ENCODE measurements around the gene CORO7.

The CORO7 gene

DNA sequence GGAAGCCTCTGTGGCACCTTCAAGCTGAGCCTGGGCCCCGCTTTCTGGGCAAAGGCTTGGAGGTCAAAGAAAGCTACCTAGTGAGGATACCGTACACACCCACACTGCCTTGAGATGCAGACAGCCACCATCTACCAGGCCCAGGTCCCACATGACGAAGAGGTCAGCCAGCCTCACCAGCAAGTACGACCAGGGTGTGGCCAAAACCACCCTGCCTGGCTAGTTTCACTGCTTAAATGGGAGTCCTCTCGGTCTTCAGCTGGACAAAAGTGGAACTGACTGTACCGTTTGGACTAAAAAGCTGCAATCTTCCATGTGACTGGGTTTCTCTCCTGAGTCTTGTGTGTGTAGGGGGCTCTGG is 23.2 kb downstream of the CORO7 start:
- no peak overlapping the region for H3K4me3 ChIP-seq (ENCODE audit: low read length)
- H3K27me3 ChIP-seq (ENCODE audit: control insufficient read depth, insufficient read depth, low read length), result no peaks in the 10 kb centered on the region
- peaks cover 17% of the 10 kb centered on the region for H3K4me1 ChIP-seq (ENCODE audit: control insufficient read depth, insufficient read depth, low read length)
- H3K36me3 ChIP-seq (ENCODE audit: control insufficient read depth, insufficient read depth, low read length), result no peaks in the 10 kb centered on the region
- H3K9ac ChIP-seq (ENCODE audit: low read length), result no peak overlapping the region
- no peaks in the 10 kb centered on the region for H3K9me3 ChIP-seq (ENCODE audit: control insufficient read depth, low read length)

DNA sequence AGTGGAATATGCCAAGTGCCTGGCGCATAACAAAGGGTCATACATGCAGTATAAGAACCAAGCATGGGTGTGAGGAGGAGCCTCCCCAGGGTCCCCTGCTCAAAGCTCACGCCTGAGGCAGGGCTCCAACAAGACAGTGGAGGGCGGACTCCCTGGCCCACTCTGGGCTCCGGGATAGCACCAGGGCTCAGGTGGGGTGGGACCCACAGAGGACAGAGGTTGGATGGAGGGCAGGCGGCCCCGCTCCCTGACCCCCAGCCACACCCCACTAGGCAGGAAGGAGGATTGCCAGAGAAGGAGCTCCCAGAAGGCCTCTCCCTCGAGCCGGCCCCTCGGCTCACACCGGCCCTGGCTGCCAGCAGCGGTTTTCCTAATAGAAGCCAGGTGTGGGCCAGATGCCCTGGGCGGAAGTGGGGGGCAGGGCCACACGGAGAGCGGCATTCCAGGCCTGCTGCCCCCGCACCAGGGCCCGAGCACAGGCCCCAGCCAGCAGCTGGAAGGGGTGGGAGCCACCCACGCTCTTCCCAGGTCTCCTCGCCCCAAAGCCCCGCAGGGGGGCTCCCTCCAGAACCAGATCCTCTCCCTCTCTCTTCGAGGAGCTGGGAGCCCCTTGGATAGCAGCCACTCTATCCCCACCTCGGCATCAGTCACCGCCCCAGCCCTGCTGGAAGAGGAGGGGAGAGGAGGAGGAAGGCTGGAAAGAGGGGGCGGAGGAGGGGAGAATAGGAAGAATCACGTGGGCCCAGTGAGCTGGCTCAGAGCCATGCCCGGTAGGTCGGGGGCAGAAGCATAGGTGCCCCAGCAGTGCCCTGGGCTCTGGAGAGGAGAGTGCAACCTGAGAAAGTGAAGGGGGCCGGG is 23.8 kb downstream of the CORO7 start:
- no peaks in the 10 kb centered on the region for H3K36me3 ChIP-seq (ENCODE audit: control insufficient read depth, insufficient read depth, low read length)

DNA sequence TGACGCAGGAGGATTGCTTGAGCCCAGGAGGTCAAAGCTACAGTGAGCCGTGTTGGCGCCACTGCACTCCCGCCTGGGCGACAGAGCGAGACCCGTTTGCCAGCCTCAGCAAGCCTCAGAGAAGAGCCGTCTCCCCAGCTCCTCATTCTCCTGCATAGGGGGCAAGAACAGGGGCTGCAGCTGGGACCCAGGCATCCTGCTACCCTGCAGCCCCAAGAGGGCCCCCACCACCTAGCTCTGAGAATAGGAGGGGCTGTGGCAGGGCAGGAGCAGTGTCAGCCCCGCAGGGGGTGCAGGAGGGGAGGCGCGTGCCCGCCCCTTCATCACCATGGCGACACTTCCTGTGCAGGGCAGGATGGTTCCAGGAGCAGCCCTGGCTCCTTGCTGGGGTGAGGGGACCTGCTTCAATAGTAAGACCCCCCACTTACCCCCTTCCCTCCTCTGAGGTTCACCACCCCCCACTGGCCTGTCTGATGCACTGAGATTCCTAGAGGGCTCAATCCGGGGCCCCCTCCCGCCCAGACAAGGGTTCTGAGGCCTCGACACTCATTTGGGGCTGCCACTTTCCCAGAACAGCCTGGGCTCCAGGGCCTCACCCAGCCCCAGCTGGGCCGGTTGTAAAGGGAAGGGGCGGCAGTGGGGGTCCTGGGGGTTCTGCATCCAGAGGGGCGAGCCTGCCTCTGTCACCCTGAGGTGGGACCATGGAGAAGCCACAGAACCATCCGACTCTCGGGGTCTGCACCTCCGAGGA is 24.6 kb downstream of the CORO7 start:
- Histone ChIP-seq H3K4me1 (ENCODE audit: control insufficient read depth, insufficient read depth, low read length) (peaks cover 17% of the 10 kb centered on the region), H3K9me3 (ENCODE audit: control insufficient read depth, low read length) (no peaks in the 10 kb centered on the region), H3K4me3 (ENCODE audit: low read length) (no peak overlapping the region), H3K27me3 (ENCODE audit: control insufficient read depth, insufficient read depth, low read length) (no peaks in the 10 kb centered on the region), H3K9ac (ENCODE audit: low read length) (no peak overlapping the region), H3K36me3 (ENCODE audit: control insufficient read depth, insufficient read depth, low read length) (no peaks in the 10 kb centered on the region)

More for the DNA sequence above, 23.8 kb downstream of the CORO7 start:
- Histone ChIP-seq H3K4me3 (ENCODE audit: low read length) (no peak overlapping the region), H3K9ac (ENCODE audit: low read length) (no peak overlapping the region), H3K9me3 (ENCODE audit: control insufficient read depth, low read length) (no peaks in the 10 kb centered on the region), H3K27me3 (ENCODE audit: control insufficient read depth, insufficient read depth, low read length) (no peaks in the 10 kb centered on the region), H3K4me1 (ENCODE audit: control insufficient read depth, insufficient read depth, low read length) (peaks cover 17% of the 10 kb centered on the region)

DNA sequence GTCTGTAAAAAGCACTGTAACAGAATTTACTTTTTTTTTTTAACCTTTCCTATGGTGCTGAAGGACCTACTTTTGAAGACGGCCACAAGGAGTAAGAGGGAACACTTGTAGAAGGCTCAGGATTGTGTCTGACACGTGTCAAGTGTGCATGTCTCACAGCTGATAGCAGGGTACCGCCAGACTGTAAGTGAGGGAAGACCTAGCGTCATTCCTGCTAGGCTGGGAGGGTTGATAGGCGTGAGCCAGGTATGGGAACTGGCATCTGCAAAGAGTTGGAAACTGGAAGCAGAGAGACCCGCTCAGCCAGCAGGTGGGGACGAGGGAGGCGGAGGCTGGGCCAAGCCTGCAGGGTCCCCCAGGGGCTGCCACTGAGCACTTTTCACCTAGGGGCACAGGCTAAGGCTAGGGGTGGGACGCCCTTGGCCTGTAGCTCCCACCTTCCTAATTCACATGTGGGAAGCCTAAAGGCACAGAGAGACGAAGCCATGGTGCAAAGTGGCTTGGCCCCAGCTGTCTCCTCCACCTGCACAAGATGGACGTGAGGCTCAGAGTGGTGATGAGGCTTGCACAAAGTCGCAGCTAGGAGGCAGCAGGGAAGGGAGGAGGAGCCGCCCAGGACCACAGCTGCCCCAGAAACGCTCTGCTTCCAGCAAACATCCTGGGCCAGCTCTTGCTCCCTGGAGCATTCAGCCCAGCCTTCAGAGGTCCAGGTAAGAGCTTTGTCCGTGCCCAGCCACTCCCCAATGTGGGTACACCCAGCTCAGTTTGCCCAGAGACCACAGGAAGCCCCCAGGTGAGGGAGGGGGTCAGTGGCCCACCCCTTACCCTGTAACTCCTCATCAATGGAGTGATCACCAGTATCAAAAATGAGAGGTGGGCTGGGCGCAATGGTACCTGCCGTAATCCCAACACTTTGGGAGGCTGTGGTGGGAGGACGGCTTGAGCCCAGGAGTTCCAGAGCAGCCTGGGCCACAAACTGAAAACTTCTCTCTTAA is 25.8 kb downstream of the CORO7 start:
- no peak overlapping the region for H3K4me3 ChIP-seq (ENCODE audit: low read length)
- H3K27me3 ChIP-seq (ENCODE audit: control insufficient read depth, insufficient read depth, low read length), result no peaks in the 10 kb centered on the region
- H3K9me3 ChIP-seq (ENCODE audit: control insufficient read depth, low read length), result no peaks in the 10 kb centered on the region
- H3K4me1 ChIP-seq (ENCODE audit: control insufficient read depth, insufficient read depth, low read length), result peaks cover 17% of the 10 kb centered on the region
- H3K36me3 ChIP-seq (ENCODE audit: control insufficient read depth, insufficient read depth, low read length), result no peaks in the 10 kb centered on the region
- no peak overlapping the region for H3K9ac ChIP-seq (ENCODE audit: low read length)

DNA sequence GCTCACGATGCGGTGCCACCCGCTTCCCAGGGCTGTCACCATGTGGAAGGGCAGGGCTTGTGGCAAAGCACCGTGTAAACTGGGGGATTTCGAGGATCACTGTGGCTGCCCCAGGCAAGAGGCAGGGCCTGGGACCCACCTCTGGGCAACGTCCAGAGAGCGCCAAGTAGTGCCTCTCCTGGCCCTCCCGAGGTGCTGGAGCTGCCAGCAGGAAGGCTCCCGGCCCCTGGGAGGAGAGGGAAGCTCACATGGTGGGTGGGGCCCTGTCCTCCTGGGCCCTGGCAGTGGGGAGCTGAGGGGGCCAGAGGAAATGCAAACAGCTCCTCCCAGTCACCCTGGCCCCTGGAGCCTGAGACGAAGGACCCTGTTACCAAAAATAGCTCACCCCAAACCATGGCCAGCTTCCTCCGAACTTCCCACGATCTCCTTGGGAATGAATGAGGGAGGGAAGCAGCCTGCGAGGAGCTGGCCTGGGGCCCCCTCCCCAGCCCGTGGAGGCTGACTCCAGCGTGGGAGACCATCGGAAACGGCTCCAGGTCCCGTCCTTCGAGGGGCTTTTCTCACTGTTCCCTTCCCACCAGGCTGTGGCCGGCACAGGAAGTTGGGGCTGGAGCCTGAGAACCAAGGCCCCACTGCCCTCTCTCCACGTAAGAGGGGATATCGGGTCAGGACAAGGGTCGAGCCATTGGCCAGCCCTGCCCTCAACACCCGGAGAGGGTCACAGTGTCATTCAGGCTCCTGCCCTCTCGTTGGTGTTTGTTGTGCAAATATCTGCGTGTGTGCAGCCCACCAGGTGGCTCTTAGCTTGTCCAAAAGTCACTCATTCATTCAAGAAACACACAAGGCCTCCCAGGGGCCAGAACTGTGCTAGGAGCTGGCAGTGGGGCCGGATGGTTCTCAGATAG is 27.1 kb downstream of the CORO7 start:
- Histone ChIP-seq H3K4me3 (ENCODE audit: low read length) (no peak overlapping the region), H3K36me3 (ENCODE audit: control insufficient read depth, insufficient read depth, low read length) (no peaks in the 10 kb centered on the region), H3K4me1 (ENCODE audit: control insufficient read depth, insufficient read depth, low read length) (peaks cover 17% of the 10 kb centered on the region), H3K9ac (ENCODE audit: low read length) (no peak overlapping the region), H3K9me3 (ENCODE audit: control insufficient read depth, low read length) (no peaks in the 10 kb centered on the region), H3K27me3 (ENCODE audit: control insufficient read depth, insufficient read depth, low read length) (no peaks in the 10 kb centered on the region)

DNA sequence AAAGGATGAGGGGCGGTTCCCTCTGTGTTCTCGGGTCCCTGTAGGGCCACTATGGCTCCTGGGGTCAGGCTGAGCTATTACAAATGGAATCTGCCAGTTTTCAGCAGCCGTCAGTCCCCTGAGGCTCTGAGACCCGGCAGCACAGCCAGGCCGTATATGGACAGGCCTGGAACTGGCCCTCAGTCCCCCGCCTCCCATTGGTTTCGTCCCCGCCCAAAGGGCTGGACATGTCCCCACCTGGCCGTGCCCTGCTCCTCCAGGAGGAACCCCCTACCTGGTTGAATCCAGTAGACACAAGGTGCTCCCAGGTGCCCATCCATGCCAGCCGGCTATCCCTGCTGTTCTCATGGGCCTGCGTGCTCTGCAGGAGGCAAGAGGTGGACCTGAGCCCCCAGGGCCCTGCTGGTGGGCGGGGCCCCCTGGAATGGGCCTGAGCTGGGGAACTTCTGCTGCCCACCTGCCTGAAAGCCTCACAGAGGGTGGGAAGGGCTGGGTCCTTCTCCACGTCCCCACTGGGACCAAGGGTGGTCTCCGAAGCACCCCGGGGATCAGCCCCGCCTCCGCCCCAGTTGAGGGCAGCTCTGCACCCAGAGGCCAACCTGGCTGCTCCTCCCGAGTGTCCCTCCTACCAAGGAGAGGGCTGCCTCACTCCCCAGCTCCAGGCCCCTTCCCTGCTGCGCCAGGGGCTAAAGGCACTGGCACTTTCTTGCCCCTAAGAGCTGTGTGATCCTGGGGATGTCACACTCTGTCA is 27.9 kb downstream of the CORO7 start:
- Histone ChIP-seq H3K4me3 (ENCODE audit: low read length) (no peak overlapping the region), H3K9ac (ENCODE audit: low read length) (no peak overlapping the region), H3K9me3 (ENCODE audit: control insufficient read depth, low read length) (no peaks in the 10 kb centered on the region), H3K36me3 (ENCODE audit: control insufficient read depth, insufficient read depth, low read length) (no peaks in the 10 kb centered on the region), H3K27me3 (ENCODE audit: control insufficient read depth, insufficient read depth, low read length) (no peaks in the 10 kb centered on the region), H3K4me1 (ENCODE audit: control insufficient read depth, insufficient read depth, low read length) (peaks cover 14% of the 10 kb centered on the region)

DNA sequence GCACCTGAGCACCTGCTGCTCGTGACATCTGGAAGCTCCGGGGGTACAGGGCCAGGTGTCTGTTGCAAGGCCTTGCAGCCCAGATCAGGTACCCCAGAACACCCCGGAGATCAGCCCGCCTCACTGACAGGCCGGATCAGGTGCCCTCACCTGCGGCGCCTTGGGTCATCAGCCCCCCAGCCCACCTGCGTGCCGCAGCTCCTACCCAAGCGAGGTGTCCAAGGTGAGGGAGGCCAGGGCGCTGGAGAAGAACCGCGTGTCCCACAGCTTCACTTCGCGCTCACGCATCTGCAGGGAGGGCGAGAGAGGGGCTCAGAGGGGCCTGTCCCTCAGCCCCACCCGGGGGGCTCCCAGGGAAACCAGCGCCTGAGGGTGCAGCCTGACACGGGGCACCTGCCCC is 28.6 kb downstream of the CORO7 start:
- H3K9me3 ChIP-seq (ENCODE audit: control insufficient read depth, low read length), result no peaks in the 10 kb centered on the region
- H3K36me3 ChIP-seq (ENCODE audit: control insufficient read depth, insufficient read depth, low read length), result no peaks in the 10 kb centered on the region
- H3K9ac ChIP-seq (ENCODE audit: low read length), result no peak overlapping the region
- H3K4me3 ChIP-seq (ENCODE audit: low read length), result no peak overlapping the region
- H3K4me1 ChIP-seq (ENCODE audit: control insufficient read depth, insufficient read depth, low read length), result peaks cover 9% of the 10 kb centered on the region
- no peaks in the 10 kb centered on the region for H3K27me3 ChIP-seq (ENCODE audit: control insufficient read depth, insufficient read depth, low read length)

DNA sequence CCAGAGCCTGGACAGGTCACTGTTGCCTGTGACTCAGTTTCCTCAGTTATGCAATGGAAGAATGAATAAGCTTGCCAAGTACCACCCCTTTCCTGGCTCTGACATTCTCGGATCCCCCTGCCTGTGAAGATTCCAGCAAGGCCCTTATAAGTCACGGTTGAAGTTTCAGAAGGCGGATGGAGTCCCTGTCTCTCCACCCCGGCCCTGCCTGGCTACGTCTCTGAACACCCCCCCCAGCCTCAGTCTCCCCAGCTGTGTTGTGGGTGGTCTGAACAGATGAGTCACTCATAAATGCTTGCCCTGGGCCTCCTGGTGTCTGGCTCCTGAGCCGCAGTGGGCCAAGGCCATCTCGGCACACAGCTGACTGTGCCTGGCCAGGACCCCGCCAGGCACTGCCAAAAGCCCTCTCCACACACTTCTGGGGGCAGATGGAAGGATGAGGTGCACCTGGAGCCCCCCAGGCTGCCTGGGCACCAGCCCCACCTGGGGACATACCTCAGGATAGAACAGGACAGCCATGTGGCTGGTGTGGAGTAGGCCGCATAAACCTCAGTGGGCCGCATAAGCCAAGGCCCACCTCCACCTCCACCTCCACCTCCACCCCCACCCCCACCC is 29.3 kb downstream of the CORO7 start:
- H3K9me3 ChIP-seq (ENCODE audit: control insufficient read depth, low read length), result no peaks in the 10 kb centered on the region
- no peak overlapping the region for H3K9ac ChIP-seq (ENCODE audit: low read length)
- H3K27me3 ChIP-seq (ENCODE audit: control insufficient read depth, insufficient read depth, low read length), result no peaks in the 10 kb centered on the region
- no peak overlapping the region for H3K4me3 ChIP-seq (ENCODE audit: low read length)
- H3K36me3 ChIP-seq (ENCODE audit: control insufficient read depth, insufficient read depth, low read length), result no peaks in the 10 kb centered on the region
- peaks cover 2% of the 10 kb centered on the region for H3K4me1 ChIP-seq (ENCODE audit: control insufficient read depth, insufficient read depth, low read length)

DNA sequence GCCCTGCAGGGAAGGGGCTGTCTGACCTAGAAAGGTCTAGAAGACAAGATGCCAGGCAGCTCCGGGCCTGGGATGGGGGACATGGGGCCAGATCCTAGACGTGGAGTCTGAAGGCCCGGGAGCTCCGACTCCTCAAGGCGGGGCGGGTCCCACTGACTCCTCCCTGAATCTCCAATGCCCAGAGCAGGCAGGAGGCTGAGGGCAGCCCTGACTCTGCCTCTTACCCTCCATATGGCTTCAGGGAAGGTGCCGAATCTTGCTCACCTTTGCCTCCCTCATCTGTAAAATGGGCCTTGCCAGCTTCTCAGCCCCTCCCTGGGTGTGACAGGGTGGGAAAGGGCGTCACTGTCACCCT is 30.0 kb downstream of the CORO7 start:
- no peaks in the 10 kb centered on the region for H3K36me3 ChIP-seq (ENCODE audit: control insufficient read depth, insufficient read depth, low read length)
- no peaks in the 10 kb centered on the region for H3K27me3 ChIP-seq (ENCODE audit: control insufficient read depth, insufficient read depth, low read length)
- no peaks in the 10 kb centered on the region for H3K9me3 ChIP-seq (ENCODE audit: control insufficient read depth, low read length)
- H3K4me1 ChIP-seq (ENCODE audit: control insufficient read depth, insufficient read depth, low read length), result no peaks in the 10 kb centered on the region
- H3K4me3 ChIP-seq (ENCODE audit: low read length), result no peak overlapping the region
- no peak overlapping the region for H3K9ac ChIP-seq (ENCODE audit: low read length)

DNA sequence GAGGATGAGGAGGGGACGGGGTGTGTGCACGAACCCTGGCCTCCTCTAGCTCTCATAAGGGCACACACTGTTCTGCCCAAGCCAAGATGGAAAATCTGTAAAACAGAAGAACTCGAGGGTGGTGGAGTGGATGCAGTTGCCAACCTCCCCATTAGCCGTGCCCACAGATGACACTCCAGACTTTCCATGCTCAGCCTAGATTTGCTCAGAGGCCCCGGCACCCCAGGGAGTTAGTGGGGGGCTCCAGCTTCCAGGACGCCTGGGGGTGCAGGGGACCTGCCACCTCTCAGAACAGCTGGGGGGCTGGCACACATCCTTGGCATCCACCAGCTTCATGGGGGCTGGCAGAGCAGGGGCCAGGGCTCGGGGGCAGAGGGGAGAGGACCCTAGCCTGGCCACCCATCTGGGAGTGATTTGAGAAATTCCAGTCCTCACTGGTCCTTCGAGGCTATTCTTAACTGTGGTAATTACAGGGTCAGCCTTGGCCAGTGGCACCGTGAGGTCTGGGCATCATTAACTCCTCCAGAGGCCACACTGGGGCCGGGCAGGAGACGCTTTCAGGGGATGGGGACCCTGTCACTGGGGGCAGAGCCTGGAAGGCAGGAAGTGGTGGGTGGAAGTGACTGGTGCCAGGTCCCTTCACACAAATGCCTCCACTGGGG is 30.5 kb downstream of the CORO7 start:
- Histone ChIP-seq H3K4me3 (ENCODE audit: low read length) (no peak overlapping the region), H3K36me3 (ENCODE audit: control insufficient read depth, insufficient read depth, low read length) (no peaks in the 10 kb centered on the region), H3K9me3 (ENCODE audit: control insufficient read depth, low read length) (no peaks in the 10 kb centered on the region), H3K4me1 (ENCODE audit: control insufficient read depth, insufficient read depth, low read length) (no peaks in the 10 kb centered on the region), H3K9ac (ENCODE audit: low read length) (no peak overlapping the region), H3K27me3 (ENCODE audit: control insufficient read depth, insufficient read depth, low read length) (no peaks in the 10 kb centered on the region)

Data from mucosa of stomach (tissue), 1 donor.